ENCODE measurements around the gene SERPINE1.

Gene SERPINE1

DNA sequence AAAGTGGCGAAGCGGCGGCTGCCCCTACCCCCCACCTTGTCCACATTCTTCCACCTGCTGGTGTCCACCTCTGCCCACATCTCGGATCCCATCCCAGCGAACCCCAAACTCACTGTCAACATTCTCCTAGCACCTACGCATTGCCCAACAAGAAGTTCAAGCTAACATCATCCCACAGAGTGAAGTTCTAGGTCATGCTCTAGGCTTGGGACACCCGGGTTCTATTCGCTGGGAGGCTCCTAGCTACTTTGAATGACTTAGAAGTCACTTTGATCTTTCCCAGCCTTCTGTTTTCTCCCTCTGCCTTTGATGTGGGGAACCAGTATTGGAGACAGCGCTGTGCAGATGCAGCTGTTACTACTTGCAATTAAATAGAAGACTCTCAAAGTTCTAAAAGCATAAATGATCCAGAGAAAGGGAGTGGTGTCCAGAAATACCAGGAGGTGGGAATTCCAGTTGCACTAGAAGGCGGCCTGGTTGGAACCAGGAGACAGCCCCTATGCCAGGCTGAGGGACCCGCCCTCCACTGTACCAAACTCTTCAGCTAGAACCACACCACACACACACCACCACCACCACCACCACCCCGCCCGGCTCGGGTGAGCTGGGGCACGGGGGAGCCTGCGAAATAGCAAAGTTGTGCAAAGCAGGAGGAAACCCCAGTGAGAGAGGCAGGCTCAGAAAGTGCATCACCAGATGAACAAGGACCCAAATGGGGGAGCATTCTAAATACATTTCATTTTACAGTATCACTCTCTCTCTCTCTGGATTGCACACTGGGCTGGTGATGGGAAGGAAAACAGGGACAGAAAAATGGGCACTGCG, 43.9 kb downstream of the SERPINE1 start:
- DNase-seq = no peak

- DNase-seq = no peak
Observed at GRCh38 chr7:101171442-101171837, 44.5 kb downstream of the SERPINE1 start.

GRCh38 chr7:101172005-101172853, 45.3 kb downstream of the SERPINE1 start:
- peak; percentile 61 to 65 for DNase-seq

DNA sequence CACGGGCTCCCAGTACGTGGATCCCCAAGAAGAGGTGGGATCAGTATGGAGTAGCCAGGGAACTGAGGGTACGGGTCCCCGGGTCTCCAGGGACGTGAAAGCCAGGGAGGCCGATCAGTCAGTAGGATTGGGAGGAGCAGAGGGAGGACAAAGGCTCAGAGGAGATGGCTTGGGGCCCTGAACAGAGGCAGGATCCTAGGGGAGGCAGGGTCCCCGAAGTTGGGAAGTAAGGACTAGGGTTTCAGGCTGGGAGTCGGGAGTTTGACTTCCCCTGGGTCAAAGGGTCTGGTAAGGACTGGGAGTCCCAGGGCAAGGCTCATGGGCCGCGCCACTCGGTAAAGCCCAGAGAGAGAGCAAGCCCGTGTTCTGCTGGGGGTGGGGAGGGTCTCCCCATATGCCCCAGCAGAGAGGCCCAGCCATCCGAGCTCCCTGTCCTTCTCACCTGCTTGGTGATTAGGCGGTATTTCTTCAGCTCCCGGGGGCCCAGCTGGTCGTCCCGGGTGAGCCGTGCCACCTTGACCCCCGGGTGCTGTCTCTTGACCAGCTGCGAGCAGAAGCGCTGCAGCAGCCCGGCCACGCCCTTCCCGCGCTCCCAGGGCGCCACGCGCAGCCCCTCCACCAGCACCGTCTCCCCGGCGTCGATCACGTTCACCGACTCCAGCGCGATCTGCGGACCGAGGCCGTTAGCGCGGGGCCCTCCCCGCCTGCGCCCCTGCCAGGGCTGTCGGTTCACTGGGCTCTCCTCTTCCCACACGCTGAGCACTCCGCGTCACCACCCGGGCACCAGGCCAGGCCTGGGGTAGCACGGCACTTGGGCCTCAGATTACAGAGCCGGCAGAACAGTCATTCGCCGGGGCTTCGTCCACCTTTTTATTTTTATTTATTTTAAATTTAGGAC, 46.2 kb downstream of the SERPINE1 start:
- DNase-seq = peak; percentile 74 to 76

DNA sequence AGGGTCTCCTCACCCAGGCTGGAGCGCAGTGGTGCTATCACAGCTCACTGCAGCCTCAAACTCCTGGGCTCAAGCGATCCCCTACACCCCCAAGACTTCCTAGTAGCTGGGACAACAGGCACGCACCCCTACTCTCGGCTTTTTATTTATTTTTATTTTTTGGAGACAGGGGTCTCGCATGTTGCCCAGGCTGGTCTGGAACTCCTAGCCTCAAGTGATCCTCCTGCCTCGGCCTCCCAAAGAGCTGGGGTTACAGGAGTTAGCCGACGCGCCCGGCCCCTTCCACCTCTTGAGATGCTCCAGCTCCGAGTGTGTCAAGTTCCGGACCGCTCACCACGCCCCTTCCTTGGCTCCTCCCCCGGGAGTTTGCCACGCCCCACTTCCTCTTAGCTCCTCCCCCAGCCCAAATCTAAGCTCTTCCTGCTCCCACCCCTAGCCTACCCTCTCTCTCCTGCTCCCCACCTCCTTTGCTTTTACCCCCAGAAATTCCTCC, 46.9 kb downstream of the SERPINE1 start:
- peak in 1 of 2 experiments; percentile 30 for DNase-seq

DNA sequence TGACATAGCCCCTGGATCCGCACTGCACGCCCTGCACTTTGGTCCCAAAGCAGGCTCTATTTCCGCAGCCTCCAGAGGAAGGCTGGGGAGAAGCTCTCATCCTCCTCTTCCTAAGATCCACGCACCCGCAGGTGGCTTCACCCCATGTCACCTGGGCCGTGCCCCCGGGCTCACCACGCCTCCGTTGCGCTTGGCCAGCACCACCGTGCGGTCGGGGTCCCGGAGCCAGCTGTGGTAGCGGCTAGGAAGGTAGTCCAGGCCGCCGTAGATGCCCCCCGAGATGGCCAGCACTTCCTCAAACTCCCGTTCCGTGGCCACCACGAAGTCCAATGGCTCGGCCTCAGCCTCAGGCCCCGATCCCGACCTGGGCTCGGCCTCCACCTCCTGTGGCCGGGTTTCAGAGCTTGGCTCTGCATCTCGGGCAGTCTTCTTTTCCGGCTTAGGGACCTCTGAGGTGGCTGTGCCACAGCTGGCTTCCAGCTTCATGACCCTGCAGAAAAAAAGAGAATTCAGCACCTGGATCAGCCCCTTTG, 47.5 kb downstream of the SERPINE1 start:
- DNase-seq = no peak

DNA sequence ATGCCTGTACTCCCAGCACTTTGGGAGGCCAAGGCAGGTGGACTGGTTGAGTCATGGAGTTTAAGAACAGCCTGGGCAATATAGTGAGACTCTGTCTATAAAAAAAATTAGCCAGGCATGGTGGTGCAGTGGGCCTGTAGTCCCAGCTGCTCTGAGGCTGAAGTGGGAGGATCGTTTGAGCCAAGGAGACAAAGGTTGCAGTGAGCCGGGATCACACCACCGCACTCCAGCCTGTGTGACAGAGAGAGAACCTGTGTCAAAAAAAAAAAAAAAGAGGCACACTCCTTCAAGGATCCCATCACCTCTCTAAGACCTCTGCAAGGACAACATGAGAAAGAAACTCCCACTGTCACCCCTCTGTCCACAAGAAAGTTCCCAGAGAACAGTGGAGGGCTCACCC, 48.8 kb downstream of the SERPINE1 start:
- DNase-seq = no peak

- no peak for DNase-seq
Observed at GRCh38 chr7:101177644-101178043, 50.7 kb downstream of the SERPINE1 start.

GRCh38 chr7:101179117-101179516, 52.2 kb downstream of the SERPINE1 start:
- peak in 1 of 2 experiments; percentile 40 for DNase-seq

GRCh38 chr7:101179713-101180112, 52.8 kb downstream of the SERPINE1 start:
- no peak for DNase-seq

GRCh38 chr7:101180130-101180755, 53.3 kb downstream of the SERPINE1 start, which contains the start of gene NAT16:
Gene NAT16, minus strand, starts transcription at chr7:101180293. Its CDS starts 5,486 bp downstream, at chr7:101174807.
- DNase-seq = no peak

DNA sequence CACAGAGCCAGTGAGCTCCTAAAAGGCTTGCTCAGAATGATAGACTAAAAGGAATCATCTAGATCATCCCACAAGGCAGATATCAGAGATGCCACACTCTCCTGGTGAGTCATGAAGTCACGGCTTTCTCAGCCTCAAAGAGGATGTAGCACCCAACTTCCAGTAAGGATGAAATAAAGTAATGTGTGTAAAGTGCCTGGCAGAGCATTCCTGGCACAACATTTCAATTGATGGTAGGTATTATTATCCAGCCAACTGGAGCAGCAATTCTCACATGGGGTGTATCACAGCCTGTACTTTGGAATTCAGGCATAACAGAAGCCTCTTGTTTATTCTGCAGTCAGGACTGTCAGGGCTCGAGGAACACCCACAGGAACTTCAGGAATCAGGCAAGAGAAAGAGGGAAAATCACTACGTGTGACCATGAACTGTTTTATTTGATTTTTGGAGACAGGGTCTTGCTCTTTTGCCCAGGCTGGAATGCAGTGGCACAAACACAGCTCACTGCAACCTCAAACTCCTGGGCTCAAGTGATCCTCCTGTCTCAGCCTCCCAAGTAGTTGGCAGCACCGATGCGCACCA, 58.4 kb downstream of the SERPINE1 start:
- no peak for DNase-seq

GRCh38 chr7:101186194-101186593, 59.3 kb downstream of the SERPINE1 start:
- no peak for DNase-seq

- DNase-seq = no peak
Observed at GRCh38 chr7:101186844-101187428, 60.0 kb downstream of the SERPINE1 start.
